ENCODE data around the gene NR5A1. TPM values are rescaled to one million over a fixed set of nuclear protein-coding genes. Genes with fewer than 3 reads are reported as not detected.
A peak's percentile ranks its signal among the peaks of the same experiment; 100 is the strongest.

The NR5A1 gene
- total RNA-seq, 1 donor from 2014 or later = not detected

GRCh38 chr9:124517600-124517999 is 10.4 kb upstream of the NR5A1 start:
- DNase-seq (ENCODE audit: low spot score in 2 of 2) (no peak), FAIRE-seq (no peak)

- DNase-seq (ENCODE audit: low spot score in 2 of 2) = no peak
- FAIRE-seq = no peak
Measured at GRCh38 chr9:124514874-124515273, 7.7 kb upstream of the NR5A1 start.

GRCh38 chr9:124514125-124514524 is 6.9 kb upstream of the NR5A1 start:
- FAIRE-seq (no peak), DNase-seq (ENCODE audit: low spot score in 2 of 2) (no peak)

- DNase-seq (ENCODE audit: low spot score in 2 of 2) = peak in 1 of 2 donors; percentile 8
- FAIRE-seq = no peak
Measured at GRCh38 chr9:124513376-124513994, 6.3 kb upstream of the NR5A1 start.

- FAIRE-seq (no peak), DNase-seq (ENCODE audit: low spot score in 2 of 2) (peak in 1 of 2 donors; percentile 1)
Measured at GRCh38 chr9:124512806-124513204, 5.6 kb upstream of the NR5A1 start.

GRCh38 chr9:124511891-124512805 is 4.9 kb upstream of the NR5A1 start:
- FAIRE-seq = no peak
- DNase-seq (ENCODE audit: low spot score in 2 of 2) = peak in 1 of 2 donors; percentile 4

GRCh38 chr9:124511426-124511840 is 4.2 kb upstream of the NR5A1 start:
- peak in 1 of 2 donors; percentile 11 for DNase-seq (ENCODE audit: low spot score in 2 of 2)
- FAIRE-seq = no peak

GRCh38 chr9:124510650-124511425 is 3.6 kb upstream of the NR5A1 start:
- FAIRE-seq = no peak
- DNase-seq (ENCODE audit: low spot score in 2 of 2) = peak in 1 of 2 donors; percentile 2

GRCh38 chr9:124507880-124508423 is 753 bp upstream of the NR5A1 start:
- peak in 1 of 2 donors; percentile 10 for DNase-seq (ENCODE audit: low spot score in 2 of 2)
- no peak for FAIRE-seq

- no peak for DNase-seq (ENCODE audit: low spot score in 2 of 2)
- no peak for FAIRE-seq
Measured at GRCh38 chr9:124506433-124506832, 766 bp downstream of the NR5A1 start.

- FAIRE-seq (no peak), DNase-seq (ENCODE audit: low spot score in 2 of 2) (no peak)
Measured at GRCh38 chr9:124505901-124506346, 1.3 kb downstream of the NR5A1 start.

GRCh38 chr9:124505006-124505900 is 1.9 kb downstream of the NR5A1 start:
- no peak for DNase-seq (ENCODE audit: low spot score in 2 of 2)
- no peak for FAIRE-seq

GRCh38 chr9:124504530-124505005 is 2.6 kb downstream of the NR5A1 start:
- no peak for FAIRE-seq
- DNase-seq (ENCODE audit: low spot score in 2 of 2) = peak in 1 of 2 donors; percentile 48

- no peak for DNase-seq (ENCODE audit: low spot score in 2 of 2)
- FAIRE-seq = no peak
Measured at GRCh38 chr9:124503713-124504529, 3.3 kb downstream of the NR5A1 start.

- no peak for FAIRE-seq
- no peak for DNase-seq (ENCODE audit: low spot score in 2 of 2)
Measured at GRCh38 chr9:124502711-124503702, 4.2 kb downstream of the NR5A1 start.

- DNase-seq (ENCODE audit: low spot score in 2 of 2) = no peak
- FAIRE-seq = no peak
Measured at GRCh38 chr9:124501771-124502320, 5.4 kb downstream of the NR5A1 start.
